H1 (cell line): ENCODE results near the gene MYH10. TPM values are rescaled to one million over a fixed set of nuclear protein-coding genes. Genes with fewer than 3 reads are reported as not detected.

ENCODE experiments used
- CTCF ChIA-PET: fragments of 300-600 bp; sonication (Branson Sonifier 250); formaldehyde crosslinking; loops from one replicate; lab custom pipeline; 2021; ENCODE audit not compliant: partially characterized antibody; lab: Charles Lee
- POLR2A ChIA-PET: fragments of 300-600 bp; sonication (Branson Sonifier 250); formaldehyde crosslinking; loops from one replicate; lab custom pipeline; 2021; ENCODE audit warnings: inconsistent platforms; ENCODE audit not compliant: partially characterized antibody; lab: Charles Lee
- DNase-seq, 2 experiments: peaks; one replicate each; pipeline versions ENCODE4 v3.0.0 to v3.0.0-alpha.2; 2010 to 2022; ENCODE audit warnings: low spot score in 2 of 2, low read depth in 1 of 2, mixed read lengths in 1 of 2
- FAIRE-seq: peaks from 2 replicates; lab custom pipeline; 2011; peaks lifted over from hg19 to GRCh38; lab: Jason Lieb, UNC
- H2AFZ ChIP-seq: 2 replicates; pipeline ENCODE4 v1.8.1; 2012; ENCODE audit warnings: low read length, inconsistent platforms
- H2AK5ac ChIP-seq: 2 replicates; pipeline ENCODE4 v1.6.1; 2013; ENCODE audit warnings: low read depth, low read length
- H2BK120ac ChIP-seq: replicated peaks from 2 replicates; pipeline ENCODE3; 2013; ENCODE audit warnings: low read depth, low read length, inconsistent platforms
- H2BK12ac ChIP-seq: 2 replicates; pipeline ENCODE4 v1.6.1; 2013; ENCODE audit warnings: low read depth, low read length
- H2BK15ac ChIP-seq: 2 replicates; pipeline ENCODE4 v1.6.1; 2013; ENCODE audit warnings: low read length
- H2BK20ac ChIP-seq: 2 replicates; pipeline ENCODE4 v1.6.1; 2013; ENCODE audit warnings: low read length
- H2BK5ac ChIP-seq: 2 replicates; pipeline ENCODE4 v1.6.1; 2013; ENCODE audit warnings: low read depth, low read length
- H3K14ac ChIP-seq: 2 replicates; pipeline ENCODE4 v1.6.1; 2013; ENCODE audit warnings: inconsistent platforms; ENCODE audit not compliant: insufficient read length
- H3K18ac ChIP-seq: 2 replicates; pipeline ENCODE4 v1.6.1; 2013; ENCODE audit warnings: low read length; ENCODE audit errors: extremely low read depth
- H3K23ac ChIP-seq: 2 replicates; pipeline ENCODE4 v1.6.1; 2013; ENCODE audit warnings: inconsistent platforms; ENCODE audit not compliant: insufficient read length
- H3K23me2 ChIP-seq: 2 replicates; pipeline ENCODE4 v1.6.1; 2013; ENCODE audit warnings: low read depth, low read length
- H3K27ac ChIP-seq: 2 replicates; pipeline ENCODE4 v1.6.1; 2011; ENCODE audit warnings: low read depth, low read length, inconsistent platforms
- H3K27me3 ChIP-seq, 4 experiments: replicated peaks in 1 of 4; 1 replicate in 1 of 4; 2 replicates in 3 of 4; pipeline versions ENCODE4 v1.6.1 to v1.8.1; 2011 to 2013; ENCODE audit warnings: low read length in 3 of 4, mild to moderate bottlenecking in 3 of 4, inconsistent platforms in 2 of 4, mixed read lengths in 2 of 4, moderate library complexity in 1 of 4; ENCODE audit not compliant: control insufficient read depth in 3 of 4, insufficient read depth in 3 of 4; ENCODE audit errors: extremely low read depth in 1 of 4
- H3K36me3 ChIP-seq, 4 experiments: 2 replicates each; pipeline versions ENCODE4 v1.6.1 to v1.8.1; 2011 to 2013; ENCODE audit warnings: mild to moderate bottlenecking in 4 of 4, low read length in 3 of 4, moderate library complexity in 2 of 4, control low read depth in 1 of 4, inconsistent platforms in 1 of 4; ENCODE audit not compliant: insufficient read depth in 4 of 4, control insufficient read depth in 2 of 4
- H3K4ac ChIP-seq: replicated peaks from 2 replicates; pipeline ENCODE3; 2013; ENCODE audit warnings: low read length, low read depth, mixed read lengths, inconsistent platforms; ENCODE audit not compliant: insufficient read length
- H3K4me1 ChIP-seq, 4 experiments: replicated peaks in 1 of 4; 1 replicate in 1 of 4; 2 replicates in 3 of 4; pipeline versions ENCODE4 v1.6.1 to v1.8.1; 2011 to 2013; ENCODE audit warnings: low read length in 3 of 4, inconsistent platforms in 2 of 4, mixed read lengths in 1 of 4; ENCODE audit not compliant: insufficient read depth in 4 of 4, control insufficient read depth in 3 of 4
- H3K4me2 ChIP-seq, 2 experiments: 2 replicates each; pipeline versions ENCODE4 v1.6.1 to v1.8.1; 2011 to 2013; ENCODE audit warnings: low read depth in 2 of 2, low read length in 2 of 2, control low read depth in 1 of 2, inconsistent platforms in 1 of 2, mild to moderate bottlenecking in 1 of 2; ENCODE audit not compliant: insufficient read depth in 1 of 2
- H3K4me3 ChIP-seq, 4 experiments: fragments of 200-600, 300-600 bp in 1 of 4; sonication (generic), shearing (Covaris generic), sonication (Bioruptor Twin) in 1 of 4; 2 replicates each; pipeline versions ENCODE4 v1.5.1 to v1.8.1; 2011 to 2016; ENCODE audit warnings: low read length in 4 of 4, low read depth in 3 of 4, control low read depth in 2 of 4, inconsistent platforms in 2 of 4, mild to moderate bottlenecking in 2 of 4, mixed read lengths in 1 of 4, moderate library complexity in 1 of 4; ENCODE audit not compliant: insufficient read depth in 2 of 4; ENCODE audit errors: extremely low read depth in 1 of 4
- H3K56ac ChIP-seq: replicated peaks from 2 replicates; pipeline ENCODE3; 2013; ENCODE audit warnings: low read depth, mild to moderate bottlenecking, mixed read lengths, low read length, inconsistent platforms; ENCODE audit not compliant: insufficient read length
- H3K79me1 ChIP-seq: 2 replicates; pipeline ENCODE4 v1.6.1; 2013; ENCODE audit warnings: low read depth, low read length, control low read depth
- H3K79me2 ChIP-seq, 2 experiments: 2 replicates each; pipeline versions ENCODE4 v1.6.1 to v1.8.1; 2012 to 2013; ENCODE audit warnings: low read length in 2 of 2, mild to moderate bottlenecking in 2 of 2, inconsistent platforms in 1 of 2; ENCODE audit not compliant: insufficient read depth in 2 of 2, control insufficient read depth in 1 of 2
- H3K9ac ChIP-seq, 4 experiments: replicated peaks in 1 of 4; 1 replicate in 1 of 4; 2 replicates in 3 of 4; pipeline versions ENCODE4 v1.6.1 to v1.8.1; 2011 to 2013; ENCODE audit warnings: low read depth in 3 of 4, low read length in 3 of 4, control low read depth in 2 of 4, mild to moderate bottlenecking in 2 of 4, moderate library complexity in 2 of 4, inconsistent platforms in 1 of 4; ENCODE audit errors: extremely low read depth in 1 of 4
- H3K9me3 ChIP-seq, 2 experiments: 2 replicates each; pipeline versions ENCODE4 v1.6.1 to v1.8.1; 2012 to 2013; ENCODE audit warnings: mild to moderate bottlenecking in 2 of 2, moderate library complexity in 2 of 2, control low read depth in 1 of 2, inconsistent platforms in 1 of 2, low read depth in 1 of 2, low read length in 1 of 2, mixed read lengths in 1 of 2; ENCODE audit not compliant: insufficient read depth in 2 of 2
- H4K20me1 ChIP-seq, 2 experiments: replicated peaks in 1 of 2; 2 replicates each; pipeline versions ENCODE3 to v1.8.1; 2011 to 2013; ENCODE audit warnings: inconsistent platforms in 2 of 2, low read length in 2 of 2, mild to moderate bottlenecking in 1 of 2; ENCODE audit not compliant: insufficient read depth in 2 of 2, control insufficient read depth in 1 of 2
- H4K5ac ChIP-seq: 2 replicates; pipeline ENCODE4 v1.6.1; 2013; ENCODE audit warnings: low read length, low read depth, mixed read lengths, inconsistent platforms; ENCODE audit not compliant: insufficient read length
- H4K8ac ChIP-seq: 2 replicates; pipeline ENCODE4 v1.8.0; 2013; ENCODE audit warnings: mild to moderate bottlenecking, moderate library complexity, low read length, inconsistent platforms; ENCODE audit not compliant: insufficient read depth; ENCODE audit errors: extremely low read depth
- H4K91ac ChIP-seq: replicated peaks from 2 replicates; pipeline ENCODE3; 2013; ENCODE audit warnings: low read length, mixed read lengths, inconsistent platforms; ENCODE audit not compliant: insufficient read length
- WGBS, 2 experiments: shearing (Covaris generic) in 1 of 2; methylation state at CpG; one replicate each; pipeline versions ENCODE4 v1.1.6 to v1.1.7; 2013 to 2015; ENCODE audit warnings: low lambda C conversion rate in 2 of 2, mixed read lengths in 2 of 2, inconsistent platforms in 1 of 2, low coverage in 1 of 2, missing lambda C conversion rate in 1 of 2; ENCODE audit not compliant: insufficient replicate concordance in 2 of 2, insufficient coverage in 1 of 2, insufficient read length in 1 of 2; ENCODE audit errors: extremely low coverage in 1 of 2, missing lambda C conversion rate in 1 of 2; 5-methylcytosine and 5-hydroxymethylcytosine counted together
- polyA plus RNA-seq, 7 experiments: library from polyadenylated mRNA; depleted of rRNA in 3 of 7; stranded (reverse) in 5 of 7; unstranded in 2 of 7; fragments of >200 nt in 5 of 7; fragments of 200-250 nt in 2 of 7; gene quantifications; 1 replicate in 5 of 7; 2 replicates in 1 of 7; 4 replicates in 1 of 7; pipeline versions ENCODE4 v1.2.1 to v1.2.3, GENCODE V29; 2011 to 2013; ENCODE audit warnings: missing spikeins in 2 of 7, mixed read lengths in 2 of 7
- total RNA-seq: library from RNA; stranded (reverse); fragmentation: NEBNext Ultra II Directional; extraction: Animal tissue kit (Norgen Biotek cat#: 25700); gene quantifications from 2 replicates; pipeline ENCODE4 v1.2.1, GENCODE V29; 2021
- TF ChIP-seq, protein P1 (sequence below): IDR thresholded peaks from 2 replicates; pipeline ENCODE4 v1.6.1; 2012; ENCODE audit warnings: inconsistent platforms

MYH10 gene
- total and polyA plus RNA-seq, 2 of the 8 experiments (the other 6 are each of a cell fraction or from before 2014, with no cell fraction given), result 64.1 to 289 TPM

DNA sequence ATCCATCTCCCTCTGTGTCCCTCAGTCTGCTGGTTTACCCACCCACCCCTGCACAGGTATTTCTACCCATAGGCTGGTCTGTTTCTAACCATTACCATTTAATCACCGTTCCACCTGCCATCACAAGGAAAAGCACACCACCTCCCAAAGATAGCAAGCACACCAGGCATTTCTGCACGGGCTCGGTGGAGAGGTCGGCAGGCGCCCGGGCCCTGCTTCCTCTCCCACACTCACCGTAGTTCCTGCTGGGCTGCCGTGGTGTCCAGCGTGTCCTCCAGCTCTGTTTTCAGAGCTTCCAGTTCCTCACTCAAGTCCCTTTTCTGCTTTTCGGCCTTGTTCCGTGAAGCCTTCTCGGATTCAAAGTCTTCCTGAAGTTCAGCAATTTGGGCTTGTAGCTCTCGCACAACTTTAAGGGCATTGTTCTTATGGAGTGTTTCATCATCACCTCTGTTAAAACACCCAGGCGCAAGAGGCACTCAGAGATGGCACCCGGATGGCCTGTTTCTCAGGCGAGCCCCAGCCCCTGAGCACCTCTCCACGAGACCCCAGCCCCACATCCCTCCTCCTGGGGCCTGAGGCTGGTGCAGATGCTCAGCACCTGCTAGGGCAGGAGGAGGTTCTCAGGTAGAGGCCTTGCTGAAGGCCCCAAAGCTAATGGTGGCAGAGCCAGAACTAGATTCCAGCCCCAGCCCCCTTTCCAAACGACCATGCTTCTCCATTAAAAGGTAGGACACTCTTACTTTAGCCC lies 125.9 kb downstream of the MYH10 start:
- Histone ChIP-seq H3K4me1 (no peaks in the 10 kb centered on the region), H4K5ac (no peak overlapping the region), H4K91ac (no peak overlapping the region), H3K14ac (no peak overlapping the region), H2BK5ac (no peak overlapping the region), H3K18ac (no peak overlapping the region), H2AK5ac (no peak overlapping the region), H3K23ac (no peak overlapping the region), H3K9ac (no peak overlapping the region), H4K20me1 (peaks cover 4 to 8% of the 10 kb centered on the region in 2 experiments), H3K79me2 (no peaks in the 10 kb centered on the region), H3K23me2 (no peaks in the 10 kb centered on the region), H2BK20ac (no peak overlapping the region), H3K4me3 (no peak overlapping the region), H2BK120ac (no peak overlapping the region), H3K27me3 (no peaks in the 10 kb centered on the region), H3K4me2 (no peak overlapping the region), H3K27ac (no peak overlapping the region), H2AFZ (no peak overlapping the region), H3K36me3 (peaks cover 64 to 93% (median 84%) of the 10 kb centered on the region in 4 experiments), H4K8ac (no peak overlapping the region), H3K4ac (no peak overlapping the region), H2BK15ac (no peak overlapping the region), H3K9me3 (no peaks in the 10 kb centered on the region), H3K56ac (no peak overlapping the region), H3K79me1 (no peaks in the 10 kb centered on the region; the same call in 1 of the 2 replicates), H2BK12ac (no peak overlapping the region)
- WGBS, 2 experiments, result 96% methylated on average over 18 of the region's 18 CpGs; no CpG with 5 or more reads in 1 of the 2 experiments
- POLR2A ChIA-PET, result no interaction called here
- DNase-seq (no peak), FAIRE-seq (no peak)
- CTCF ChIA-PET, result interaction anchor here (0.7 to 1.5 kb wide), 2 partner anchors 13 to 73 kb away, joined by 3 to 4 read pairs; no protein-coding TSS in a partner anchor
- TF ChIP-seq, protein P1, sequence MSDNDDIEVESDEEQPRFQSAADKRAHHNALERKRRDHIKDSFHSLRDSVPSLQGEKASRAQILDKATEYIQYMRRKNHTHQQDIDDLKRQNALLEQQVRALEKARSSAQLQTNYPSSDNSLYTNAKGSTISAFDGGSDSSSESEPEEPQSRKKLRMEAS, result no peak
